MG63 (cell line): ENCODE measurements around the gene MKRN3. TPM values are rescaled to one million over a fixed set of nuclear protein-coding genes. Genes with fewer than 3 reads are reported as not detected.
"Not testable (repeated sequence)": the region's sequence is repeated elsewhere in the genome, so short reads cannot be mapped to it uniquely, and the experiment has no call there.

Experiments
- DNase-seq: peaks from one replicate; pipeline ENCODE4 v3.0.0-alpha.2; 2020
- H3K27me3 ChIP-seq: fragments of 250-450 bp; sonication (Bioruptor Pico); 2 replicates; pipeline ENCODE4 v1.5.1; 2020; ENCODE audit warnings: mild to moderate bottlenecking, moderate library complexity
- H3K36me3 ChIP-seq: fragments of 250-450 bp; sonication (Bioruptor Pico); 2 replicates; pipeline ENCODE4 v1.5.1; 2020; ENCODE audit warnings: mild to moderate bottlenecking, moderate library complexity
- H3K4me3 ChIP-seq: fragments of 250-450 bp; sonication (Bioruptor Pico); 2 replicates; pipeline ENCODE4 v1.5.1; 2020; ENCODE audit warnings: mild to moderate bottlenecking, moderate library complexity
- H3K9me3 ChIP-seq: fragments of 250-450 bp; sonication (Bioruptor Pico); 2 replicates; pipeline ENCODE4 v1.5.1; 2020; ENCODE audit warnings: mild to moderate bottlenecking, moderate library complexity
- total RNA-seq: library from RNA; depleted of rRNA; stranded (reverse); fragments of >200 nt; shearing (Covaris generic); gene quantifications from 2 replicates; pipeline ENCODE4 v1.2.3, GENCODE V29; 2014; ENCODE audit warnings: low replicate concordance

MKRN3 gene
- total RNA-seq, 1 experiment from 2014 or later = 12.4 TPM

- Histone ChIP-seq H3K27me3 (no peaks in the 10 kb centered on the region), H3K36me3 (peaks cover 2% of the 10 kb centered on the region; the same call in 1 of the 2 replicates), H3K4me3 (no peak overlapping the region), H3K9me3 (no peaks in the 10 kb centered on the region)
- DNase-seq = no peak
Measured at GRCh38 chr15:23569151-23569925, 3.9 kb downstream of the MKRN3 start.

GRCh38 chr15:23570486-23570885 lies 5.0 kb downstream of the MKRN3 start:
- peaks cover 2% of the 10 kb centered on the region; the same call in 1 of the 2 replicates for H3K36me3 ChIP-seq
- H3K4me3 ChIP-seq = no peak overlapping the region
- H3K27me3 ChIP-seq = no peaks in the 10 kb centered on the region
- no peaks in the 10 kb centered on the region for H3K9me3 ChIP-seq
- DNase-seq = no peak

- DNase-seq = no peak
- Histone ChIP-seq H3K36me3 (peaks cover 2% of the 10 kb centered on the region), H3K9me3 (no peaks in the 10 kb centered on the region), H3K4me3 (no peak overlapping the region), H3K27me3 (no peaks in the 10 kb centered on the region)
Measured at GRCh38 chr15:23572844-23573243, 7.4 kb downstream of the MKRN3 start.

- no peaks in the 10 kb centered on the region for H3K27me3 ChIP-seq
- no peak overlapping the region for H3K4me3 ChIP-seq
- H3K9me3 ChIP-seq = no peaks in the 10 kb centered on the region
- no peak for DNase-seq
- H3K36me3 ChIP-seq = no peaks in the 10 kb centered on the region; the same call in none of the 2 replicates
Measured at GRCh38 chr15:23574742-23575141, 9.3 kb downstream of the MKRN3 start.

GRCh38 chr15:23576061-23576460 lies 10.6 kb downstream of the MKRN3 start:
- DNase-seq = no peak
- Histone ChIP-seq H3K27me3 (no peaks in the 10 kb centered on the region), H3K9me3 (no peaks in the 10 kb centered on the region), H3K4me3 (no peak overlapping the region), H3K36me3 (no peaks in the 10 kb centered on the region; the same call in none of the 2 replicates)

- Histone ChIP-seq H3K36me3 (no peaks in the 10 kb centered on the region; the same call in 1 of the 2 replicates), H3K9me3 (no peaks in the 10 kb centered on the region), H3K27me3 (no peaks in the 10 kb centered on the region), H3K4me3 (no peak overlapping the region)
- no peak for DNase-seq
Measured at GRCh38 chr15:23578521-23579150, 13.2 kb downstream of the MKRN3 start.

- Histone ChIP-seq H3K4me3 (no peak overlapping the region), H3K27me3 (no peaks in the 10 kb centered on the region), H3K9me3 (no peaks in the 10 kb centered on the region), H3K36me3 (no peaks in the 10 kb centered on the region)
- no peak for DNase-seq
Measured at GRCh38 chr15:23588268-23588667, 22.8 kb downstream of the MKRN3 start.

GRCh38 chr15:23589012-23589411 lies 23.5 kb downstream of the MKRN3 start:
- Histone ChIP-seq H3K27me3 (no peaks in the 10 kb centered on the region), H3K4me3 (no peak overlapping the region), H3K36me3 (no peaks in the 10 kb centered on the region), H3K9me3 (no peaks in the 10 kb centered on the region)
- no peak for DNase-seq

- H3K9me3 ChIP-seq = no peaks in the 10 kb centered on the region
- H3K4me3 ChIP-seq = no peak overlapping the region
- H3K36me3 ChIP-seq = no peaks in the 10 kb centered on the region
- DNase-seq = no peak
- no peaks in the 10 kb centered on the region for H3K27me3 ChIP-seq
Measured at GRCh38 chr15:23594252-23594770, 28.8 kb downstream of the MKRN3 start.

GRCh38 chr15:23595368-23595767 lies 29.9 kb downstream of the MKRN3 start:
- H3K9me3 ChIP-seq = no peaks in the 10 kb centered on the region
- no peaks in the 10 kb centered on the region for H3K36me3 ChIP-seq
- no peak for DNase-seq
- H3K27me3 ChIP-seq = no peaks in the 10 kb centered on the region
- H3K4me3 ChIP-seq = no peak overlapping the region

- DNase-seq = no peak
- Histone ChIP-seq H3K4me3 (no peak overlapping the region), H3K36me3 (no peaks in the 10 kb centered on the region), H3K27me3 (no peaks in the 10 kb centered on the region), H3K9me3 (no peaks in the 10 kb centered on the region)
Measured at GRCh38 chr15:23596736-23597135, 31.3 kb downstream of the MKRN3 start.

- not testable (repeated sequence) for H3K9me3 ChIP-seq, DNase-seq, H3K27me3 ChIP-seq, H3K4me3 ChIP-seq, H3K36me3 ChIP-seq
Measured at GRCh38 chr15:23597278-23597677, 31.8 kb downstream of the MKRN3 start.

GRCh38 chr15:23599053-23599452 lies 33.6 kb downstream of the MKRN3 start:
- no peaks in the 10 kb centered on the region for H3K27me3 ChIP-seq
- no peaks in the 10 kb centered on the region for H3K36me3 ChIP-seq
- H3K9me3 ChIP-seq = no peaks in the 10 kb centered on the region
- H3K4me3 ChIP-seq = no peak overlapping the region
- no peak for DNase-seq

GRCh38 chr15:23602124-23602523 lies 36.6 kb downstream of the MKRN3 start:
- no peak for DNase-seq
- Histone ChIP-seq H3K9me3 (no peaks in the 10 kb centered on the region), H3K36me3 (no peaks in the 10 kb centered on the region), H3K4me3 (no peak overlapping the region), H3K27me3 (no peaks in the 10 kb centered on the region)

GRCh38 chr15:23606226-23606625 lies 40.8 kb downstream of the MKRN3 start:
- no peak overlapping the region for H3K4me3 ChIP-seq
- H3K36me3 ChIP-seq = no peaks in the 10 kb centered on the region
- DNase-seq = no peak
- no peaks in the 10 kb centered on the region for H3K27me3 ChIP-seq
- H3K9me3 ChIP-seq = no peaks in the 10 kb centered on the region

- Histone ChIP-seq H3K4me3 (no peak overlapping the region), H3K9me3 (no peaks in the 10 kb centered on the region), H3K27me3 (no peaks in the 10 kb centered on the region), H3K36me3 (no peaks in the 10 kb centered on the region)
- no peak for DNase-seq
Measured at GRCh38 chr15:23616536-23616935, 51.1 kb downstream of the MKRN3 start.
